Jurkat, Clone E6-1 (cell line): ENCODE measurements around the gene ABCD3.
"Not testable (repeated sequence)": the region's sequence is repeated elsewhere in the genome, so short reads cannot be mapped to it uniquely, and the experiment has no call there.

Source experiments
- DNase-seq: peaks from one replicate; pipeline ENCODE4 v3.0.0-alpha.2; 2011; ENCODE audit warnings: low read depth, low spot score
- H3K4me3 ChIP-seq: 2 replicates; pipeline ENCODE4 v1.5.1; 2011; ENCODE audit warnings: mild to moderate bottlenecking, low read length, control low read depth, moderate library complexity

ABCD3 gene

GRCh38 chr1:94562519-94563260 is 144.5 kb downstream of the ABCD3 start:
- H3K4me3 ChIP-seq: no peak overlapping the region
- no peak for DNase-seq

GRCh38 chr1:94565901-94566300 is 147.7 kb downstream of the ABCD3 start:
- no peak for DNase-seq
- H3K4me3 ChIP-seq: no peak overlapping the region

- DNase-seq, H3K4me3 ChIP-seq: not testable (repeated sequence)
These were observed 148.2 kb downstream of the ABCD3 start for GRCh38 chr1:94566436-94566835.

- H3K4me3 ChIP-seq, DNase-seq: not testable (repeated sequence)
These were observed 149.9 kb downstream of the ABCD3 start for GRCh38 chr1:94567975-94568607.
